GM21619 (cell line): ENCODE measurements around the gene GAB2.

Source experiments
- ATAC-seq: cut with Tn5 transposase; IDR thresholded peaks from one replicate; pipeline ENCODE4 v1.9.1; 2021; ENCODE audit not compliant: unreplicated experiment

Gene GAB2

DNA sequence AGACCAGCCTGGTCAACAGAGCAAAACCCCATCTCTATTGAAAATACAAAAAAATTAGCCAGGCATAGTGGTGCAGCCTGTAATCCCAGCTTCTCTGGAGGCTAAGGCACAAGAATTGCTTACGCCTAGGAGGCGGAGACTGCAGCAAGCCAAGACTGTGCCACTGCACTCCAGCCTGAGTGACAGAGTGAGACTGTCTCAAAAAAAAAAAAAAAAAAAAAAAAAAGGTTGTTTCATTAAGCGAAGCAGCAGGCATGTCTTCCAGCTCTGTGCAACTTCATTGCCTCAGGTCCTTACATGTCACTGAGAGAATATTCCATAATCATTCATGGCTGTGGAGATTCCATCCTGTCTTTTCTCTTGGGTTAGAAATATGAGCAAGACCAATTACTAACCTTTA is 16.9 kb downstream of the GAB2 start:
- no peak for ATAC-seq

- no peak for ATAC-seq
These were observed 17.5 kb downstream of the GAB2 start for GRCh38 chr11:78400116-78400515.

- no peak for ATAC-seq
These were observed 18.5 kb downstream of the GAB2 start for GRCh38 chr11:78399136-78399535.

DNA sequence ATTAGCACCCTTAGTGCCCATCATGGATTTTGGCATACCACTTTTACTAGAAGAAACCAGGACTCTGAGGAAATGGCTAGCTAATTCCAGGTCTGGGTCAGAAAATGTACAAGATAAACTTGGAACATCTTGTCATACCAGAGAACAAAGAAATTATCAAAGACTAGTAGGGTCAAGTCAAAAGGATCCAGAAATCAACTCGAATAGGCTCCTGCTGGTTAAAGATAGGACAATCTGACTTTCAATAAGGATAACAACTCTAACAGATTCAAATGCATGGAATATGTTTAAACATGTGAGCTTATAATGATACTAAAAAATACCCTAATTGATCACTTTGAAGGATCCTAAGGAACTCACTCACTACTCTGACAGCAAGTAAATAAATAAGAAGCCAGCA is 18.9 kb downstream of the GAB2 start:
- no peak for ATAC-seq

DNA sequence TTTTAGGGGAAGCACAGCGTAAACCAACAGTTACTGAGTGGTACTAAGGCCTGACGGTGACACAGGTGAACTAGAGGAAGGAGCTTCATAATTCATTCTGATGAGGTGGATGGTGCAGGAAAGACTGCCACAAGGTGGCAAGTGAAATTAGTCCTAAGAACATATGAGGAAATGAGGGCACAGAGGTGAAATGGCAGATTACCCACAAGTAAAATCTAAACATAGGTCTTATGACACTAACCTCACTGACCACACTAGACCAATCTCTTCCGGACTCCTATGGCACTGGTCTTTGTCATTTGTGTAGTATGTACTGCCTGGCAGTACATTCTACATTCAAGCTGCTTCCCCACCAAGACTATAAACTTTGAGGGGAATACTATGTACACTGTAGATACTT is 20.2 kb downstream of the GAB2 start:
- peak; percentile 83 for ATAC-seq

- no peak for ATAC-seq
These were observed 22.0 kb downstream of the GAB2 start for GRCh38 chr11:78395597-78395996.

DNA sequence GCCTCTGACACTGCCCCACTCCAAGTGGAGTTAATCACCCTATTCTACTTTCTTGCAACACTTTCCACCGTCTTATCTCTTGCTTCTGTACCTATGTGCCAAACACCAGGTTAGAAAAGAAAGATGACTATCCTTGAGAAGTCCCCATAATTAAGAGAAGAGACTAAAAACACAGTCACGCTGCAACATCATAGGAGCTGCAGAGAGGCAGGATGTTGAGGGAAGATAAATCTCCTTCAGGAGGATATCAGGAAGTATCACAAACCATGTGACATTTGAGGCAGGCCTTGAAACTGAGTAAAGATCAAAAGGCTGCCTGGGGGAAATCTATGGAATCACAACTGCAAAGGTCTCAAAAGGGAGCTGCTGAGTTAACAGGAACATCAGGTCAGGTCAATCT is 24.8 kb downstream of the GAB2 start:
- ATAC-seq, result no peak

GRCh38 chr11:78391424-78391823 is 26.2 kb downstream of the GAB2 start:
- no peak for ATAC-seq

DNA sequence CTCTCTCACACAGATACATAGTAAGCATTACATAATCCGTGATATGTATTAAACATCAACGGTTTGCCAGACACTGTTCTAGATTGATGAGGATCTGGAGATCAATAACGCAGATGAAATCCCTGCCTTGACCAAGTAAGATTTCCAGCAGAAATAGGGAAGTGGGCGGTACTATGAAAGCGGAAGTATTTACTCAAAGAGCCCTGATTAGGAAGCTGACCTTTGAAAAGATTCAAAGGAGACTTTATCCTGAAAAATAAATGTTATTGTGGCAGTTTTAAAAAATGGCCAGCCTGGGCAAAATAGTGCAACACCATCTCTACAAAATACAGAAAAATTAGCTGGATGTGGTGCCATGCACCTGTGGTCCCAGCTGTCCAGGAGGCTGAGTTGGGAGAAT is 26.8 kb downstream of the GAB2 start:
- no peak for ATAC-seq

- no peak for ATAC-seq
These were observed 31.2 kb downstream of the GAB2 start for GRCh38 chr11:78386215-78386941.

DNA sequence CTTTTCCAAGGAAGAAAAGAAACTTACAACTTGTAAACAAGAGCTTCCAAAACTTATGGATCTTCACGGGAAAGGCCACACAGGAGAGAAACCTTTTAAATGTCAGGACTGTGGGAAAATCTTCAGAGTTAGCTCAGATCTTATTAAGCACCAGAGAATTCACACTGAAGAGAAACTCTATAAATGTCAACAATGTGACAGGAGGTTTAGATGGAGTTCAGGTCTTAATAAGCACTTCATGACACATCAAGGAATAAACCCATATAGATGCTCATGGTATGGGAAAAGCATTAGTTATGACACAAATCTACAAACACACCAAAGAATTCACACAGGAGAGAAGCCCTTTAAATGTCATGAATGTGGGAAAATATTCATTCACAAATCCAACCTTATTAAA is 32.4 kb downstream of the GAB2 start:
- ATAC-seq, result no peak

DNA sequence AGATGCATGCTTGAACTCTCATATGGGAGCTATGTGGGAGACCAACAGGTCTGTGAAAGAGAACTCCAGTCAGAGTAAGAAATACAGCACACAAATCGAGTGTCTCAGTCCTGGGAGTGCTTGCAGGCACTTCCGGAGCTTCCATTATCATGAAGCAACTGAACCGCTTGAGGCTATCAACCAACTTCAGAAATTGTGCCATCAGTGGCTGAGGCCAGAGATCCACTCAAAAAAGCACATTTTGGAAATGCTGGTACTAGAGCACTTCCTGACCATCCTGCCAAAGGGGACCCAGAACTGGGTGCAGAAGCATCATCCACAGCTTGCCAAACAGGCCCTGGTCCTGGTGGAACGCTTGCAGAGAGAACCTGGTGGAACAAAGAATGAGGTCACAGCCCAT is 33.4 kb downstream of the GAB2 start:
- no peak for ATAC-seq

DNA sequence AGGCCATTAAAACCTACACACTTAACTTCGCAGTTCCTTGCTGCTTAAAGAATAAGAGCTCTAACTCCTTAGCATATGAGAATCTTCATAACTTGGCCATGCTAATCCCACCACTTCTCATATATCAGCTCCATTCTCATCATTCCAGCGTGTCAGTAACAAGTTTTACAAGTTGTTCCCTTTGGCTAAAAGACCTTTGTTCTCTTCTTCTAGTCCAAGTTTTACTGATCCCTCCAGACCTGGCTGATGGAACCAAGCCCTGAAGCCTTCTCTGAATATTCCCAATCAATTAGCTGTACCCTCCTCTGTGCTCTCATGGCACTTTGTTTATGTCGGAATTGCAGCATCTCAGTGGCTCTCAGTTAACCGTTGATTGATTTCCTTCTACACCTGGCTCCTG is 35.8 kb downstream of the GAB2 start:
- ATAC-seq, result no peak

DNA sequence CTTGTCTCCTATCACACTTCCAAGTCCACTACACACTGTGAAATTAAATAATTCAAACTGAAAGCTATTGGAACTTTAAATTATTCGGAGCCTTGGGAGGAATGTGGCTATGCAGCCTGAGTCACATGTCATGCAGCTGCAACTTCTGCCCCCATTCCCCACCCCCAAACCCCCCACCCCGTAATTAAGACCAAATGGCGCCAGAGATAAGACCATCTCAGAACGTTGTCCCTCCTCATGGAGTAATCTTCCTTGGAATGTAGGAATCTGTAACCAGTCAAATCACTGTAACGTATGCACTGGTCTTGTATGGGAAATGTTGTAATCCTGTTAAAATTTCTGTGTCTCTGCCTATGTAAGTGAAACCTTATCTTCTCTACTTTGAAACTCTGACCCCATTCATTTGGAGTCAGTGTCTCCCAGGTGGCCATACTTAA is 37.0 kb downstream of the GAB2 start:
- no peak for ATAC-seq

DNA sequence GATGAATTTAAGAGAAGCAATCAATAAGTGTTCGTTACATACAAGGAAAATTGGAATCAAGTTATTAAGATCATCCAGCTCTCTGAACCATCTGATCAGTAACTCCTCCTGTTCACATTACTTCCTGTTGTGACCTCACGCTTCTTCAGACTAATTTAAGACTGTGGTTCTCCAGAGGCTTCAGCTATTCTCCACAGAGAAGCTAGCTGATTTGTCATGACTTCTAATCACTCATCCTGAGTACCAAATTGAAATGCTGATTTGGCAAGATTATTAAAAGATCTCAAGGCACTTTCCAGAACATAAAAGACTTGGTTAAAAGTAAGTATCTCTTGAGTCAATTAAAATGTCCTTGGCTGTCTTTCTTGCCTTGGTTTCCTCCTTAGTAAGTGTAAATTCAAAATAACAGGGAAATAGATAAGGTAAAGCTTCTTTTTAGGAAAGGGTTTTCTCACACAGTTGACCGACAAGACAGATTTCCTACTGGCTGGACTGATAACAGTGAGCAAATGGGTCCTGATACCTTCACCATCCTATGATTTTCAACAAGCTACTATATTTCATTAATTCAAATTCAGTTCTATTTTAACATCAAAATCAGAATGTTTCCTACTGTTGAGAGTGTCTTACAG is 38.5 kb downstream of the GAB2 start:
- ATAC-seq, result no peak

- no peak for ATAC-seq
These were observed 39.8 kb downstream of the GAB2 start for GRCh38 chr11:78377625-78378418.

DNA sequence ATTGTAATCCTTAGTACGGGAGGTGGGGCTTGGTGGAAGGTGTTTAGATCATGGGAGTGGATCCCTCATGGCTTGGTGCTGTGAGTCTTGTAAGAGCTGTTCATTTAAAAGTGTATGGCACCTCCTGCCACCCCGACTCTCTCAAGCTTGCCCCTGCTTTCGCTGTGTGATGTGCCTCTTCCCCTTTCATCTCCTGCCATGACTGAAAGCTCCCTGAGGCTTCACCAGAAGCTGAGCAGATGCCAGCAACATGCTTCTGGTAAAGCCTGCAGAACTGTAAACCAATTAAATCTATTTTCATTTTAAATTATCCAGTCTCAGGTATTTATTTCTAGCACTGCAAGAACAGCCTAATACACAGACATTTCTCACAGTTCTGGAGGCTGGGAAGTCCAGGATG is 40.8 kb downstream of the GAB2 start:
- ATAC-seq, result no peak

DNA sequence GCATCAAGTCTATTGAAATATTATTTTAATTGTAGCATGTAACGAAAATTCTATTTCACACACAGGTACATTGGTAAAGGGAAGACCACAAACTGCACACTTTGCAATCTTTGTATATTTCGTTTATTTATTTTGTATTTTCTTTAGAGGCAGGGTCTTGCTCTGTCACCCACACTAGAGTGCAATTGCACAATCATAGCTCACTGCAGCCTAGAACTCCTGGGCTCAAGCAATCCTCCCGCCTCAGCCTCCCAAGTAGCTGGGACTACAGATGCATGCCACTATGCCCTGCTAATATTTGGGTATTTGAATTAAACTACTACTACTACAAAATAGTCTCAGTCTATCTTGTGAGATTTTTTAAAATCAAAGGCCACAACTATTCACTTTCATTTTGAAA is 42.7 kb downstream of the GAB2 start:
- no peak for ATAC-seq

DNA sequence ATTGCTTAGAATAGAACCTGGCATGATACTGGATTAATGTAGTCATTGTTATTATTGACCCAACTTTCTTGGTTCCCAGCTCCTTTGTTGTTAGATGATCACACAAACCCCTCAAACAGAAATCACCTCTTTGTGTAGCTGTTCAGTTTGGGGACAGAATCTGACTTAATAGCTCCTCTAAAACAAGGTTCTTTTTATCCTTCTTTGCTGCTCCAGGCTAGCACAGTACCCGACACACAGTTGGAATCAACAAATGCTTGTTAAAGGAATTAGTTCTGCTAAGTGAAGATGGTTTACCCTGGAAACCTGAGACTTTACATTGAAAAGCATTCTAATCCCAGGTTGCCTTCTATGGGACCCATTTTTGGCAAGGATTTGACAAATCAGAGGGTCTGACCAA is 43.9 kb downstream of the GAB2 start:
- no peak for ATAC-seq

DNA sequence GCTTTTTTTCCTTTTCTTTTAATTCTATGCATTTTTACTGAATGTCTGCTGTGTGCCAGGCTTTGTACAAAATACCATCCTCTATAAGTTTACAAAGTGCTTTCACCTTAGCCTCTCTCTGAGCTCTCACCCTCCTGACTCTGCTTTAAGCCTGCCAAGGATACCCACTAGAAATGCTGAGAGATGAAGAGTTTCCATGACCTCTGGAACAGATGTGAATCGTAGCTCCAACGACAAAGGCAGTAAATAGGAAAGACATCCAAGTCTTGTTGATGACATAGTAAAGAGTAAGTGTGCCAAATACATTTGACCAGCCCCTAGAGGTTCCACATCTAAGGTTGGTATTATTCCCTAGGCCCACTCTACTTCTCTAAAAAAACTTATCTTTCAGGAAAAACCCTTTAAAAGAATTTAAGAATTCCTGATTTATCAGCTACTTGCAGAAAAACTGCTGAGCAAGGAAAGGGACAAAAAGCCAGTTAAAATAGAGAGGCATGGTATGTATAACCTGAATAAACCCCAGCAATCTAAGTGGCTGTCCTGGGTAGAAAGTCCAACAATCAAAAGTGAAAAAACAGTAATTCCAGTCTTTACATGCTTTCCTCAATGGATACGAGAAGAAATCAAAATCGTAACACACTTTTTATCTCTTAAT is 45.4 kb downstream of the GAB2 start:
- ATAC-seq, result no peak

- ATAC-seq, result no peak
These were observed 46.3 kb downstream of the GAB2 start for GRCh38 chr11:78371221-78371891.
